MM.1S (cell line): ENCODE data around the gene FARS2.

Experiments
- DNase-seq: peaks from one replicate; pipeline ENCODE4 v3.0.0-alpha.2; 2015
- H2AFZ ChIP-seq: fragments of 300-600 bp; sonication (generic); 2 replicates; pipeline ENCODE4 v1.6.0; 2016; ENCODE audit warnings: antibody characterized with exemption, low read length
- H3F3A ChIP-seq: fragments of 300-600 bp; sonication (generic); 2 replicates; pipeline ENCODE4 v1.6.1; 2016; ENCODE audit warnings: mild to moderate bottlenecking, antibody characterized with exemption, low read length, moderate library complexity, mixed read lengths; ENCODE audit not compliant: insufficient read depth
- H3K27ac ChIP-seq: fragments of 300-600 bp; sonication (generic); 2 replicates; pipeline ENCODE4 v1.5.1; 2016; ENCODE audit warnings: mild to moderate bottlenecking, low read length
- H3K27me3 ChIP-seq: fragments of 300-600 bp; sonication (generic); replicated peaks from 2 replicates; pipeline ENCODE4 v1.6.0; 2016; ENCODE audit warnings: low read length; ENCODE audit not compliant: insufficient read depth
- H3K36me3 ChIP-seq: fragments of 300-600 bp; sonication (generic); replicated peaks from 2 replicates; pipeline ENCODE4 v1.6.1; 2016; ENCODE audit warnings: mild to moderate bottlenecking, low read length, mixed read lengths; ENCODE audit not compliant: insufficient read depth
- H3K4me1 ChIP-seq: fragments of 300-600 bp; sonication (generic); 2 replicates; pipeline ENCODE4 v1.6.1; 2016; ENCODE audit warnings: low read length, mixed read lengths
- H3K4me2 ChIP-seq: fragments of 300-600 bp; sonication (generic); 2 replicates; pipeline ENCODE4 v1.6.0; 2016; ENCODE audit warnings: low read depth, low read length
- H3K4me3 ChIP-seq: fragments of 300-600 bp; sonication (generic); 2 replicates; pipeline ENCODE4 v1.5.1; 2016; ENCODE audit warnings: low read length, mixed read lengths
- H3K79me2 ChIP-seq: fragments of 300-600 bp; sonication (generic); 2 replicates; pipeline ENCODE4 v1.6.1; 2016; ENCODE audit warnings: mixed run types, low read length, mixed read lengths
- H3K9ac ChIP-seq: fragments of 300-600 bp; sonication (generic); 2 replicates; pipeline ENCODE4 v1.6.1; 2016; ENCODE audit warnings: low read length, mixed read lengths
- H3K9me2 ChIP-seq: fragments of 300-600 bp; sonication (generic); replicated peaks from 2 replicates; pipeline ENCODE4 v1.6.1; 2016; ENCODE audit warnings: mild to moderate bottlenecking, low read length, mixed read lengths; ENCODE audit not compliant: insufficient read depth
- H3K9me3 ChIP-seq: fragments of 300-600 bp; sonication (generic); replicated peaks from 2 replicates; pipeline ENCODE4 v1.6.1; 2016; ENCODE audit warnings: mild to moderate bottlenecking, low read length, mixed read lengths; ENCODE audit not compliant: insufficient read depth
- H4K20me1 ChIP-seq: fragments of 300-600 bp; sonication (generic); 2 replicates; pipeline ENCODE4 v1.6.1; 2016; ENCODE audit warnings: mild to moderate bottlenecking, low read length, moderate library complexity, mixed read lengths; ENCODE audit not compliant: insufficient read depth
- CTCF ChIP-seq: fragments of 300-600 bp; sonication (generic); IDR thresholded peaks from 2 replicates; pipeline ENCODE4 v1.5.1; 2016; ENCODE audit warnings: antibody characterized with exemption, low read length, mixed read lengths
- EZH2 ChIP-seq: fragments of 300-600 bp; sonication (generic); optimal IDR thresholded peaks from 2 replicates; pipeline ENCODE3; 2017; ENCODE audit warnings: low read depth, mild to moderate bottlenecking, antibody characterized with exemption, low read length, mixed read lengths
- EZH2phosphoT487 ChIP-seq: fragments of 300-600 bp; sonication (generic); IDR thresholded peaks from 2 replicates; pipeline ENCODE4 v1.6.1; 2018; ENCODE audit warnings: antibody characterized with exemption, low read length

Gene FARS2

GRCh38 chr6:5498579-5498899 lies 237.2 kb downstream of the FARS2 start:
- no peaks in the 10 kb centered on the region for H3K9me3 ChIP-seq
- H4K20me1 ChIP-seq = no peaks in the 10 kb centered on the region
- no peaks in the 10 kb centered on the region for H3K4me1 ChIP-seq
- H3K9ac ChIP-seq = no peak overlapping the region
- no peak overlapping the region for H3K4me3 ChIP-seq
- H3F3A ChIP-seq = no peaks in the 10 kb centered on the region
- DNase-seq = no peak
- H3K27me3 ChIP-seq = no peaks in the 10 kb centered on the region
- H3K9me2 ChIP-seq = no peaks in the 10 kb centered on the region
- H3K4me2 ChIP-seq = no peak overlapping the region
- no peaks in the 10 kb centered on the region for H3K36me3 ChIP-seq
- TF ChIP-seq CTCF (no peak), EZH2phosphoT487 (no peak), EZH2 (no peak)
- no peak overlapping the region for H2AFZ ChIP-seq
- no peaks in the 10 kb centered on the region for H3K79me2 ChIP-seq
- no peak overlapping the region for H3K27ac ChIP-seq

GRCh38 chr6:5499644-5500306 lies 238.5 kb downstream of the FARS2 start:
- Histone ChIP-seq H3K4me3 (no peak overlapping the region), H3K36me3 (no peaks in the 10 kb centered on the region), H4K20me1 (no peaks in the 10 kb centered on the region), H3K9me2 (no peaks in the 10 kb centered on the region), H3K4me1 (no peaks in the 10 kb centered on the region), H3K4me2 (no peak overlapping the region), H3K9me3 (no peaks in the 10 kb centered on the region), H3K79me2 (no peaks in the 10 kb centered on the region), H3K9ac (no peak overlapping the region), H2AFZ (no peak overlapping the region), H3K27me3 (no peaks in the 10 kb centered on the region), H3K27ac (no peak overlapping the region), H3F3A (no peaks in the 10 kb centered on the region)
- no peak for DNase-seq
- TF ChIP-seq EZH2 (no peak), EZH2phosphoT487 (no peak), CTCF (no peak)

- H3K4me1 ChIP-seq = no peaks in the 10 kb centered on the region
- H3K4me2 ChIP-seq = no peak overlapping the region
- no peaks in the 10 kb centered on the region for H4K20me1 ChIP-seq
- no peak overlapping the region for H3K27ac ChIP-seq
- H3K36me3 ChIP-seq = no peaks in the 10 kb centered on the region
- no peaks in the 10 kb centered on the region for H3F3A ChIP-seq
- TF ChIP-seq EZH2phosphoT487 (no peak), EZH2 (no peak), CTCF (no peak)
- no peaks in the 10 kb centered on the region for H3K9me2 ChIP-seq
- H3K27me3 ChIP-seq = no peaks in the 10 kb centered on the region
- no peak overlapping the region for H2AFZ ChIP-seq
- no peaks in the 10 kb centered on the region for H3K9me3 ChIP-seq
- H3K4me3 ChIP-seq = no peak overlapping the region
- no peak overlapping the region for H3K9ac ChIP-seq
- no peak for DNase-seq
- H3K79me2 ChIP-seq = no peaks in the 10 kb centered on the region
Measured at GRCh38 chr6:5501837-5502236, 240.5 kb downstream of the FARS2 start.

GRCh38 chr6:5504078-5504477 lies 242.8 kb downstream of the FARS2 start:
- H3K9me2 ChIP-seq = no peaks in the 10 kb centered on the region
- H3K4me2 ChIP-seq = no peak overlapping the region
- no peaks in the 10 kb centered on the region for H3K36me3 ChIP-seq
- no peak overlapping the region for H3K9ac ChIP-seq
- no peak overlapping the region for H3K4me3 ChIP-seq
- no peaks in the 10 kb centered on the region for H3K9me3 ChIP-seq
- H3K27ac ChIP-seq = no peak overlapping the region
- no peaks in the 10 kb centered on the region for H3K27me3 ChIP-seq
- no peaks in the 10 kb centered on the region for H3F3A ChIP-seq
- H3K4me1 ChIP-seq = no peaks in the 10 kb centered on the region
- TF ChIP-seq CTCF (no peak), EZH2phosphoT487 (no peak), EZH2 (no peak)
- no peaks in the 10 kb centered on the region for H4K20me1 ChIP-seq
- no peak overlapping the region for H2AFZ ChIP-seq
- no peaks in the 10 kb centered on the region for H3K79me2 ChIP-seq
- DNase-seq = no peak
